Parathyroid adenoma (tissue), 2 donors: Measurements from ENCODE around the gene TANGO2.

Source experiments
- H2AFZ ChIP-seq: fragments of 300-600 bp; sonication (generic); one replicate; pipeline ENCODE4 v1.7.0; 2017; ENCODE audit warnings: antibody characterized with exemption, mild to moderate bottlenecking
- H3K27ac ChIP-seq: fragments of 300-600 bp; sonication (generic); one replicate; pipeline ENCODE4 v1.7.0; 2017
- H3K27me3 ChIP-seq: fragments of 300-600 bp; sonication (generic); one replicate; pipeline ENCODE4 v1.7.0; 2017; ENCODE audit warnings: low read length; ENCODE audit not compliant: control insufficient read depth, insufficient read depth
- H3K36me3 ChIP-seq: fragments of 300-600 bp; sonication (generic); one replicate; pipeline ENCODE4 v1.7.0; 2017; ENCODE audit warnings: low read length; ENCODE audit not compliant: control insufficient read depth, insufficient read depth
- H3K4me1 ChIP-seq: fragments of 300-600 bp; sonication (generic); one replicate; pipeline ENCODE4 v1.7.0; 2017; ENCODE audit warnings: control low read depth
- H3K4me2 ChIP-seq: fragments of 300-600 bp; sonication (generic); one replicate; pipeline ENCODE4 v1.7.0; 2017; ENCODE audit warnings: low read length
- H3K4me3 ChIP-seq: fragments of 300-600 bp; sonication (generic); one replicate; pipeline ENCODE4 v1.7.0; 2017; ENCODE audit warnings: low read depth, low read length
- H3K79me2 ChIP-seq: fragments of 300-600 bp; sonication (generic); one replicate; pipeline ENCODE4 v1.7.0; 2017; ENCODE audit warnings: control low read depth
- H3K9ac ChIP-seq: fragments of 300-600 bp; sonication (generic); one replicate; pipeline ENCODE4 v1.7.0; 2017; ENCODE audit warnings: mild to moderate bottlenecking
- H3K9me3 ChIP-seq: fragments of 300-600 bp; sonication (generic); one replicate; pipeline ENCODE4 v1.7.0; 2017; ENCODE audit warnings: low read length; ENCODE audit not compliant: control insufficient read depth
- TF ChIP-seq, protein P1 (sequence below): fragments of 300-600 bp; sonication (generic); IDR thresholded peaks from one replicate; pipeline ENCODE4 v1.7.0; 2017; ENCODE audit warnings: antibody characterized with exemption, mild to moderate bottlenecking
- donor health status: primary hyperparathyroidism.

Gene TANGO2

DNA sequence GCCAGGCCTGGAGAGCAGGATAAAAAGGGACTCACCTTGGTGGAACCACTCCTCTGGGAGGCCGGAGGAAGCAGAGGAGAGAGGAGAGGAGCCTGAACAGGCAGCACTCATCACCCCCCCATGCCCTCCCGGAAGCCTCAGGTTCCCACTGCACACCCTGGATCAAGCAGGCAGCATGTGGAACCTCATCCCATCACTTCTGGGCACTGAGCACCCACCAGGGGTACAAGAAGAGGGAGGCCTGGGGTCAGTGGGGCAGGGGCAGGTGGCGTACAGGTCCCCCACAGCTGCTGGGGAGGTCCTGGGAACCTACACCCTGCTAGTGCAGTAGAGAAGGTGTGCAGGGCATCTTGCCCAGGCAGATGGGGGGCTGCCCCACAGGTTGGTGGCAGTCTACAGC, 44.2 kb upstream of the TANGO2 start:
- Histone ChIP-seq H3K4me2 (no peak overlapping the region), H3K4me1 (no peaks in the 10 kb centered on the region), H3K27ac (no peak overlapping the region), H2AFZ (no peak overlapping the region), H3K4me3 (no peak overlapping the region), H3K79me2 (no peaks in the 10 kb centered on the region), H3K9ac (no peak overlapping the region), H3K27me3 (no peaks in the 10 kb centered on the region), H3K36me3 (no peaks in the 10 kb centered on the region), H3K9me3 (no peaks in the 10 kb centered on the region)
- TF ChIP-seq, protein P1, sequence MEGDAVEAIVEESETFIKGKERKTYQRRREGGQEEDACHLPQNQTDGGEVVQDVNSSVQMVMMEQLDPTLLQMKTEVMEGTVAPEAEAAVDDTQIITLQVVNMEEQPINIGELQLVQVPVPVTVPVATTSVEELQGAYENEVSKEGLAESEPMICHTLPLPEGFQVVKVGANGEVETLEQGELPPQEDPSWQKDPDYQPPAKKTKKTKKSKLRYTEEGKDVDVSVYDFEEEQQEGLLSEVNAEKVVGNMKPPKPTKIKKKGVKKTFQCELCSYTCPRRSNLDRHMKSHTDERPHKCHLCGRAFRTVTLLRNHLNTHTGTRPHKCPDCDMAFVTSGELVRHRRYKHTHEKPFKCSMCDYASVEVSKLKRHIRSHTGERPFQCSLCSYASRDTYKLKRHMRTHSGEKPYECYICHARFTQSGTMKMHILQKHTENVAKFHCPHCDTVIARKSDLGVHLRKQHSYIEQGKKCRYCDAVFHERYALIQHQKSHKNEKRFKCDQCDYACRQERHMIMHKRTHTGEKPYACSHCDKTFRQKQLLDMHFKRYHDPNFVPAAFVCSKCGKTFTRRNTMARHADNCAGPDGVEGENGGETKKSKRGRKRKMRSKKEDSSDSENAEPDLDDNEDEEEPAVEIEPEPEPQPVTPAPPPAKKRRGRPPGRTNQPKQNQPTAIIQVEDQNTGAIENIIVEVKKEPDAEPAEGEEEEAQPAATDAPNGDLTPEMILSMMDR = no peak

DNA sequence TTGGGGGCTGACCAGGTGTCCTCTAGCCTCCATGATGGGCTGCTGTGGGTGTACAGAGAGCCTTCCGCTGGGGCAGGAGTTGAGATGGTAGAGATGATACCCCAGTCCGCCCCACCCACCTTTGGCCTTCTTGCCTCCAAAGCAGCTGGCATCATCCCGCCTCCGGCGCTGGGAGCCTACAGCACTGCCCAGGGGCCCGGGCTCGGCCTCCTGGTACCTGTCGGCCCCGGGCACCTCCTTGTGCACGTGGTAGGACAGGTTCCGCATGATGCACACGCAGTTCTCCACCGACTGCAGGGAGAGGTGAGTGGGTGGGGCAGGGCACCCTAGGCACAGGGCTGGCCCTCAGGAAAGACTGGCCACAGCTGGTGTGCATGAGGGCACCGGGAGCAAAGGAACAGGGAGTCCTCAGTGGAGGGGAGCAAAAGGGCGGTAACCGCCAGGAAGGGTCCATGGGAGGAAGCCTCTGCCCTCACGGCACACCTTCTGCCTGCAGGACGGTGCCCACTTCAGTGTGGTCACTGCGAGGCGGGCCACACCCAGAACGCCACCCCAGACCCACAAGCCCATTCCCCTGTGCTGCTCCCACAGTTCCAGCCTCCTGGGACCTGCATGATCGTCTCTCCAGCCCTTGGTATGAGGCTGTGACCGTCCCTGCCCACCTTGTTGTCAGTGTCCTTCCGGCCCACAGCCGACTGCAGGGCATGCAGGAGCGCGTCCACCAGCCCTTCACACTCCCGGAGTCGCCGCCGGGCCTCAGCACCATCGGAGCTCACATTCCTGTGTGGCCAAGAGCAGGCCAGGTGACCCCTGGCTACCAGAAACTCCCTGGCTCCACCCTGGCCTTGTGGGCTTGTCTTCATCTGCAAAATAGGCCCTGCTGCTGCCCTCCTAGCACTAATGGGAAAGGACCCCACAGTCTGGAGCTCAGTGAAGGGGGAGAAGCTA, 43.3 kb upstream of the TANGO2 start:
- TF ChIP-seq, protein P1 = no peak
- no peaks in the 10 kb centered on the region for H3K79me2 ChIP-seq
- H3K27ac ChIP-seq = no peak overlapping the region
- H3K4me2 ChIP-seq = no peak overlapping the region
- no peaks in the 10 kb centered on the region for H3K27me3 ChIP-seq
- H3K4me3 ChIP-seq = no peak overlapping the region
- H3K9ac ChIP-seq = no peak overlapping the region
- H3K4me1 ChIP-seq = no peaks in the 10 kb centered on the region
- no peaks in the 10 kb centered on the region for H3K36me3 ChIP-seq
- H2AFZ ChIP-seq = no peak overlapping the region
- no peaks in the 10 kb centered on the region for H3K9me3 ChIP-seq

DNA sequence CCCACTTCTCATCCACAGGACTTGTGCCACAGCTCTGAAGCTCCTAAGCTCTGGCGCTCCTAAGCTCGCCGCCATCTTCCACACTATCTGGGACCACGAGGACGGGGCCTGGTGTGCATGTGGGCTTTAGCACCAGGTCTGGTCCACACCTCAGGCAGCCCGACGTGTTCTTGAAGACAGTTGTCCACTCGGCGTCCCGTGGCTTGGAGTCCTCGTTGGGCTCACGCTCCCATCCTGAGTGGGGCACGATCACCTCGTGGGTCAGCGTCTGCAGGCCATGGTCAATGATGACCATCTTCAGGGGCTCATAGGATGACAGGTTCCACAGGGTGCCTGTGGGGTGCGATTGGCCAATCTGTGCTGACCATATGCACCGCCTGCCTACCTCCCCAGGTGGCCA, 42.2 kb upstream of the TANGO2 start:
- Histone ChIP-seq H3K4me2 (no peak overlapping the region), H3K9ac (no peak overlapping the region), H3K27ac (no peak overlapping the region), H3K27me3 (no peaks in the 10 kb centered on the region), H3K36me3 (no peaks in the 10 kb centered on the region), H3K79me2 (no peaks in the 10 kb centered on the region), H3K4me3 (no peak overlapping the region), H3K4me1 (no peaks in the 10 kb centered on the region), H2AFZ (no peak overlapping the region), H3K9me3 (no peaks in the 10 kb centered on the region)
- TF ChIP-seq, protein P1 = no peak

DNA sequence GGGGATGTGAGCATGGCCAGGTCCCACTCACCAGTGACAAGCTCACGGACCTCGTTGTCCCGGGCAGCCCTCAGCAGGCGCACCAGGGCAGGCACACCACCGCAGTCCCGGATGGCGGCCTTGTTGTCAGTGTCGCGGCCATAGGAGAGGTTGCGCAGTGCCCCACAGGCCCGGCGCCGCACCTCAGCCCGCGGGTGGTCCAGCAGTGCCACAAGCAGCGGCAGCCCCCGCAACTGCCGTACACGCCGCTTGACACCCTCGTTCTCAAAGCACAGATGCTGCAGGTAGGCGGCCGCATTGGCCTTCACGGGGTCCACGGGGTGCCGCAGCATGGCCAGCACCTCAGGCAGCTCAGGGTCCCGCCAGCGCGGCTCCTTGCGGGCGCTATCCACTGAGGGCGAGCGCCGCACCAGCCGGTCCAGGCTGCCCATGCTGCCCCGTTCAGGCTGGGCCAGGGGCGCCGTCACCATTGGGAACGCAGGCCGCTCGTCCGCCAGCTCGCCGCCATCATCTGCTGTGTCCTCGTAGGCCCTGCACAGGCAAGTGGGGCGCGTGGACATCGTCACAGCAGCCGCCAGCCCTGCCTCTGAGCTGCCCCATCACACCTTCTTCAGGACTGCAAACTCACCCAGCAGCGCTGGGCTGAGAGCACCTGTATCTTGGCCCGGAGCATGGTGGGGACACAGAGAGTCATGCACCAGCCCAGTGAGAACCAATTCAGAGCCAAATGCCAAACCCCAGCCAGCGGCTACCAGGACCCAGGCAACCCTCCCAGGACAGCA, 41.0 kb upstream of the TANGO2 start:
- no peaks in the 10 kb centered on the region for H3K27me3 ChIP-seq
- H3K79me2 ChIP-seq = peaks cover 2% of the 10 kb centered on the region
- H3K4me2 ChIP-seq = no peak overlapping the region
- H3K4me3 ChIP-seq = no peak overlapping the region
- H2AFZ ChIP-seq = no peak overlapping the region
- no peak overlapping the region for H3K9ac ChIP-seq
- H3K27ac ChIP-seq = no peak overlapping the region
- H3K9me3 ChIP-seq = no peaks in the 10 kb centered on the region
- H3K4me1 ChIP-seq = no peaks in the 10 kb centered on the region
- no peaks in the 10 kb centered on the region for H3K36me3 ChIP-seq
- TF ChIP-seq, protein P1 = no peak
